ENCODE data around the gene ITPRIPL1. TPM values are rescaled to one million over a fixed set of nuclear protein-coding genes. Genes with fewer than 3 reads are reported as not detected.

ITPRIPL1 gene
- polyA plus RNA-seq, 1 donor (not counting 4 experiments of a cell fraction or from before 2014, with no cell fraction given), result 0.58 TPM

DNA sequence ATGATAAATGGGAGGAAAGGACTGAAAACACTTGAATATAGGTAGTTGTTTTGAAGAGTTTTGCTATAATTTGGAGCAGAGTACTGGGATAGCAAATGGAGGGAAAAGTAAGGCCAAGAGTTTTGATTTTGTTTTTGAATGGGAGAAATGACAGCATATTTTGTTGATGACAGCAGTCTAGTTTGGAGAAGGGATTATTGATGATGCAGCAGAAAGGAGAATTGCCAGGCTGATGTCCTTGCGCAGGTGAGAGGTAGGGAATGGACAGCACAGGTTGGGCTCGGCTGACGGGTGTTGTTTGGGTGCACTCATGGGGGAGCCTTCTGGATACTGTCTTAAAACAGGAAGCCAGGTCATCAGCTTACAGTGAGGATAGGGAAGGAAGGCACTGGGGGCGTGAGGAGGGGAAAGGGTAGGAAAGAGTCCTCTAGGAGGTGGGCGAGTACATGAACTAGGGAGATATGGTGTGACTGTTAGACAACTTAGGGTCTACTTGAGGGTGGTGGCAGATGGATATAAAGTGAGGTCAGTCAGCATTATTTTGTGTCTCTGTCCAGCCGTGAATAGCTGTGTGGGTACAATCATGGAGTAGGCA, 20.8 kb downstream of the ITPRIPL1 start:
- H3K9me3 ChIP-seq (ENCODE audit: control insufficient read depth, low read depth, low read length), result no peaks in the 10 kb centered on the region
- TF ChIP-seq EZH2 (IDR thresholded peaks at IDR 0.05; ENCODE audit: low read length), result no peak
- TF ChIP-seq, protein P1, sequence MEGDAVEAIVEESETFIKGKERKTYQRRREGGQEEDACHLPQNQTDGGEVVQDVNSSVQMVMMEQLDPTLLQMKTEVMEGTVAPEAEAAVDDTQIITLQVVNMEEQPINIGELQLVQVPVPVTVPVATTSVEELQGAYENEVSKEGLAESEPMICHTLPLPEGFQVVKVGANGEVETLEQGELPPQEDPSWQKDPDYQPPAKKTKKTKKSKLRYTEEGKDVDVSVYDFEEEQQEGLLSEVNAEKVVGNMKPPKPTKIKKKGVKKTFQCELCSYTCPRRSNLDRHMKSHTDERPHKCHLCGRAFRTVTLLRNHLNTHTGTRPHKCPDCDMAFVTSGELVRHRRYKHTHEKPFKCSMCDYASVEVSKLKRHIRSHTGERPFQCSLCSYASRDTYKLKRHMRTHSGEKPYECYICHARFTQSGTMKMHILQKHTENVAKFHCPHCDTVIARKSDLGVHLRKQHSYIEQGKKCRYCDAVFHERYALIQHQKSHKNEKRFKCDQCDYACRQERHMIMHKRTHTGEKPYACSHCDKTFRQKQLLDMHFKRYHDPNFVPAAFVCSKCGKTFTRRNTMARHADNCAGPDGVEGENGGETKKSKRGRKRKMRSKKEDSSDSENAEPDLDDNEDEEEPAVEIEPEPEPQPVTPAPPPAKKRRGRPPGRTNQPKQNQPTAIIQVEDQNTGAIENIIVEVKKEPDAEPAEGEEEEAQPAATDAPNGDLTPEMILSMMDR (optimal IDR thresholded peaks at IDR 0.05 in 1 of 3, IDR thresholded peaks at IDR 0.05 in 1 of 3, conservative IDR thresholded peaks at IDR 0.05 in 1 of 3; ENCODE audit: extremely low read depth in 1 of 3, insufficient read depth in 2 of 3, low read length in 3 of 3), result no peak
- no peak overlapping the region for H3K27ac ChIP-seq (ENCODE audit: control insufficient read depth, insufficient read depth, low read length)
- no peak overlapping the region for H2AFZ ChIP-seq (ENCODE audit: control insufficient read depth, low read length)
- H3K4me1 ChIP-seq (ENCODE audit: control insufficient read depth, extremely low read depth, insufficient read depth, low read length), result no peaks in the 10 kb centered on the region
- no peak for DNase-seq (ENCODE audit: low read depth, low spot score)
- peaks cover 0 to 30% of the 10 kb centered on the region in 2 experiments for H3K36me3 ChIP-seq (ENCODE audit: control insufficient read depth in 2 of 2, extremely low read depth in 1 of 2, insufficient read depth in 2 of 2, low read length in 2 of 2)
- FAIRE-seq, result no peak
- no peak overlapping the region for H3K4me3 ChIP-seq (ENCODE audit: control insufficient read depth in 2 of 3, extremely low read depth in 1 of 3, insufficient read depth in 2 of 3, low read depth in 1 of 3, low read length in 3 of 3)
- H3K4me2 ChIP-seq (ENCODE audit: control insufficient read depth, extremely low read depth, insufficient read depth, low read depth, low read length), result no peak overlapping the region
- H3K9ac ChIP-seq (ENCODE audit: control insufficient read depth, extremely low read depth, insufficient read depth, low read length), result no peak overlapping the region
- H4K20me1 ChIP-seq (ENCODE audit: control insufficient read depth, extremely low read depth, insufficient read depth, low read length), result no peaks in the 10 kb centered on the region
- no peaks in the 10 kb centered on the region for H3K27me3 ChIP-seq (ENCODE audit: control insufficient read depth, extremely low read depth, insufficient read depth, low read length)
- no peaks in the 10 kb centered on the region for H3K9me1 ChIP-seq (ENCODE audit: control insufficient read depth, extremely low read depth, insufficient read depth, low read length)
- dilution Hi-C loops (cut with MboI; ENCODE audit: extremely low pct_ligation_motif_present, low sequenced_read_pairs), result no loop called here
- H3K79me2 ChIP-seq (ENCODE audit: control insufficient read depth, insufficient read depth, low read length), result peaks cover 11% of the 10 kb centered on the region

- H3K36me3 ChIP-seq (ENCODE audit: control insufficient read depth in 2 of 2, extremely low read depth in 1 of 2, insufficient read depth in 2 of 2, low read length in 2 of 2), result peaks cover 0 to 29% of the 10 kb centered on the region in 2 experiments
- TF ChIP-seq, protein P1 (optimal IDR thresholded peaks at IDR 0.05 in 1 of 3, IDR thresholded peaks at IDR 0.05 in 1 of 3, conservative IDR thresholded peaks at IDR 0.05 in 1 of 3; ENCODE audit: extremely low read depth in 1 of 3, insufficient read depth in 2 of 3, low read length in 3 of 3), result no peak
- TF ChIP-seq EZH2 (IDR thresholded peaks at IDR 0.05; ENCODE audit: low read length), result no peak
- dilution Hi-C loops (cut with MboI; ENCODE audit: extremely low pct_ligation_motif_present, low sequenced_read_pairs), result no loop called here
- H3K27me3 ChIP-seq (ENCODE audit: control insufficient read depth, extremely low read depth, insufficient read depth, low read length), result no peaks in the 10 kb centered on the region
- H3K27ac ChIP-seq (ENCODE audit: control insufficient read depth, insufficient read depth, low read length), result no peak overlapping the region
- no peak overlapping the region for H3K4me3 ChIP-seq (ENCODE audit: control insufficient read depth in 2 of 3, extremely low read depth in 1 of 3, insufficient read depth in 2 of 3, low read depth in 1 of 3, low read length in 3 of 3)
- H4K20me1 ChIP-seq (ENCODE audit: control insufficient read depth, extremely low read depth, insufficient read depth, low read length), result no peaks in the 10 kb centered on the region
- no peaks in the 10 kb centered on the region for H3K4me1 ChIP-seq (ENCODE audit: control insufficient read depth, extremely low read depth, insufficient read depth, low read length)
- no peak overlapping the region for H3K4me2 ChIP-seq (ENCODE audit: control insufficient read depth, extremely low read depth, insufficient read depth, low read depth, low read length)
- H3K79me2 ChIP-seq (ENCODE audit: control insufficient read depth, insufficient read depth, low read length), result peaks cover under 1% of the 10 kb centered on the region
- no peaks in the 10 kb centered on the region for H3K9me3 ChIP-seq (ENCODE audit: control insufficient read depth, low read depth, low read length)
- FAIRE-seq (no peak), DNase-seq (ENCODE audit: low read depth, low spot score) (no peak)
- H3K9me1 ChIP-seq (ENCODE audit: control insufficient read depth, extremely low read depth, insufficient read depth, low read length), result no peaks in the 10 kb centered on the region
- no peak overlapping the region for H2AFZ ChIP-seq (ENCODE audit: control insufficient read depth, low read length)
- no peak overlapping the region for H3K9ac ChIP-seq (ENCODE audit: control insufficient read depth, extremely low read depth, insufficient read depth, low read length)
Measured at GRCh38 chr2:96347395-96347794, 22.3 kb downstream of the ITPRIPL1 start.
